HG03039 (cell line): ENCODE data around the gene LINGO4.

ENCODE experiments used
- ATAC-seq: cut with Tn5 transposase; IDR thresholded peaks from one replicate; pipeline ENCODE4 v1.9.1; 2021; ENCODE audit warnings: mild to moderate bottlenecking, moderate library complexity; ENCODE audit not compliant: unreplicated experiment

LINGO4 gene, protein sequence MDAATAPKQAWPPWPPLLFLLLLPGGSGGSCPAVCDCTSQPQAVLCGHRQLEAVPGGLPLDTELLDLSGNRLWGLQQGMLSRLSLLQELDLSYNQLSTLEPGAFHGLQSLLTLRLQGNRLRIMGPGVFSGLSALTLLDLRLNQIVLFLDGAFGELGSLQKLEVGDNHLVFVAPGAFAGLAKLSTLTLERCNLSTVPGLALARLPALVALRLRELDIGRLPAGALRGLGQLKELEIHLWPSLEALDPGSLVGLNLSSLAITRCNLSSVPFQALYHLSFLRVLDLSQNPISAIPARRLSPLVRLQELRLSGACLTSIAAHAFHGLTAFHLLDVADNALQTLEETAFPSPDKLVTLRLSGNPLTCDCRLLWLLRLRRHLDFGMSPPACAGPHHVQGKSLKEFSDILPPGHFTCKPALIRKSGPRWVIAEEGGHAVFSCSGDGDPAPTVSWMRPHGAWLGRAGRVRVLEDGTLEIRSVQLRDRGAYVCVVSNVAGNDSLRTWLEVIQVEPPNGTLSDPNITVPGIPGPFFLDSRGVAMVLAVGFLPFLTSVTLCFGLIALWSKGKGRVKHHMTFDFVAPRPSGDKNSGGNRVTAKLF

DNA sequence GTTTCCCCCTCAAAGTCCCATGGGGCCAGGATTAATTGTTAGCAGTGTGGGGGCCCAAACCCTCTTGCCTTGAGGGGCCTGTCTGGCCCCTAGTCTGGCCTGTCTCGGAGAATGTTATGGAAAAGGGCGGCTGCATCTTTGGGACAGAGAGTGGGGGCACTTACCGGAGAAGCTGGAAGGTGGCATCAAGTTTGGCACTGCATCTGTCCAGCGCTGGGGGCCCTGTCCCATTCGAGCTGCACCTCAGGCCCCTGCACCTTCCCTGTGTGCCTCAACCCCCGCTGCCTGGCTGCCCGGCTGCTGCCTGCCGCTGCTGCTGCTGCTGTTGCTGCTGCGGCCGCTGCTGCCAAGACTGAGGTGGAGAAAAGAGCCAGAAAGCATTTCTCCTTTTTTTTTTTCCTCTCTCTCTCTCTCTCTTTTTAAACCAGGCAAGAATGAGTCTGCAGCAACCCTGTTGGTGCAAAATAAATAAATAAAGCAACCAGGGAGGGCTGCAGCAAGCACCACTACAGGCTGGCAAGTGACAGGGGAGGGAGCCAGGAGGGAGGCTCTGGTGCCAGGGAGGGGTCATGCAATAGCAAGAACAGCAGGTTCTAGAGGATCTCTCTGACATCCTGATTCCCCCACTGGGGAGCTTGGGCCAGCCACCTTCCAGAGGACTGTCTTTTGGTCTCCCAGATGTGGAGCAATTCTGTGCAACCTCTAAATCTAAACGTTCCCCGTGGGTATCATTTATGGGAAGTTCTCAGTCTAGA, at the start of gene LINGO4:
LINGO4 (minus strand) TSS at position 354 of the 755 bp plus-strand sequence. CDS start 2,715 bp downstream, outside the sequence.
- no peak for ATAC-seq

DNA sequence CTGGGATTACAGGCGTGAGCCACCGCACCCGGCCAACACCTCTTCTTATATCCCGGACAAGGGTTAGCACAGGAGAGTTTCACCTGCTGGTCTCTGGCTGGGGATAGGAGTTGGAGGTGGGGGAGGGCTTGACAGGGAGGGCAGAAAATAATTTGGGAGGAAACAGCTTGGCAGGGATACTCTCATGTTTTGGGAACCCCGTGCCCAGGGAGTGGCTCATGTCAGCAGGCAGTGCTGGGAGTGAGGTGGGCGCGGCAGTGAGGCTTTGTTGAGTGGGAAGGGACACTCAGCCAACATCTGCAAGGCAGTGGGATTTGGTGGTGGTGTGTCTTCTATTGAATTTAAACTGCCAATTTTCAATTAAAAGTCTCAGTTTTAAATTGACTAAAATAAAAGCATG, 49.4 kb upstream of the LINGO4 start:
- ATAC-seq = no peak

DNA sequence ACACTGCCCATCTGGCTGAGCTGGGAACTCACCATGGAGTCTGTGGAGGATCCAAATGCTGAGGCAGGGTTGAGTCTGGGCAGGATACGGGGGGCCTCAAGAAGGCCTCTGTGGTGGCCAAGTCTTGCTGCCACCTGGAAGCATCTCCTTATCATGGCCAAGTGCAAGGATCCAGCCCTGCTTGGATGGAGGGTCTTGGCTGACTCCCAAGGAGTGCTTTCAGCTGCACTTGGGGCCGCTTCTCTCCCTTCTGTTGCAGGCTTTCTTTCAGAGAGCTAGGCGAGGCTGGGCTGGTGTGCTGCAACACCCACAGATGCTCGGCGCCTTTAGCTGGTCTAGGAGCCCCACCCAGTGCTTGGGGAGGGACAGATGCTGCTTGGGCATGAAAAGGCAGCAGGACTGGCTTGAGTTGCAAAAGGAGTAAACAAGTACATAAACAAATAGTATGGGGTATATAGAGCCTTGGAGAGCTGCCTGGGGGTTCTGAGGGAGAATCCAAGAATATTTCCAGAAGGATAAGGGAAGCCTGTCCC, 48.3 kb upstream of the LINGO4 start, which contains the start of gene THEM5:
THEM5 (minus strand) TSS at position 302 of the 533 bp plus-strand sequence; CDS start at position 155, 147 bp downstream.
- ATAC-seq = no peak

DNA sequence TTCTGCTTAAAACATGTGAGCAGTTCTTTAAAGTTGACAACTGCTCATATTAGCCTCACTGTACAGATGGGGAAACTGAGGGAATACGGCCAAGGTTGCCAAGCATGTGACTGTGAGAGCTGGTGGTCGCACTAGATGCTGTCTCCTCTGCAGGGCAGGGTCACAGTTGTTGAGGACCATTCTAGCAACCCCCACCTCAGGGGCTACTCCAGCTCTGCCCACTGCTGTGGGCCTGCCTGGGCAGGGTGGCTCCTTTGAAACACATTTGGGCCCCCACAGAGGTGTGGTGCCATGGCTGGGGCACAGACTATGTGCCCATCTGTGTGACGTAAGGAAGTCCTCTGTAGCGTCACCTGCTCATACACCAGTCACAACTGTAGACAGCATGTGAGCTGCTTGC, 47.5 kb upstream of the LINGO4 start:
- no peak for ATAC-seq

DNA sequence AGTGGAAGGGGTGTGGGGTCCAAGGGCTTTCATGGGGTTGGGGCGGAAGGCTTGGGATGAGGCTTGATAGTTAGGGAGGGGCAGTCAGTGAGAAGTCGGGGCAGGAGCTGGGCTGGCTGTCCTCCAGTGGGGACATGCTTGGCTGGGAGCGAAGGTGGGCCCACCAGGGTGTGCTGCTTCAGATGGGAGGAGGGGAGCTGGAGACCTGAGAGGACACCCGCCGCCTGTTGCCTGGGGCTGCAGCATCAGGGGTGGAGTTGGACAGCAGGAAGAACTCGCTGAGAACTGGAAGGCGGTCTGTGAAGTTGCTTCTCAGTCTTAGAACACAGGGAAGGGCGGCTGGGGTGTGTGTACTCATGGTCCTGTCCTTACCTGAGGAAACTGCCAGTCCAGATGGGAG, 46.7 kb upstream of the LINGO4 start:
- no peak for ATAC-seq

DNA sequence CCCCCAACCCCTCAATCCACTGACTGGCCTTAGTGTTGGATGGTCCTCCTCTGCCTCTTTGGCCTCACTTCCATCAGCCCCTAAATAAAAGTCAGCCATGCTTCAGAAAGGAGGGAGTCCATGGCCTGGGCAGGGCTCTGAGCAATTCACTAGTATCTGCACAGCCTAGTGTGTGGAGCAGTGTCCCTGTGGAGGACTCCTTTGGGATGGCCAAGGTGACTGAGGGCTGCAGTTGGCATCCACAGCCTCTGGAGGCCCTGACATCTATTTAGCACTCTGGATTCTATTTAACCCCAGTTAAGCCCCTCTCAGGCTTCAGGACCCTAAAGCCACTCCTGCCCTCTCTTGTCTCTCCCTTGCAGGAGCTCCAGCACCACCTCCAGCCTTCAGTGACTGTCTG, 44.7 kb upstream of the LINGO4 start:
- no peak for ATAC-seq

DNA sequence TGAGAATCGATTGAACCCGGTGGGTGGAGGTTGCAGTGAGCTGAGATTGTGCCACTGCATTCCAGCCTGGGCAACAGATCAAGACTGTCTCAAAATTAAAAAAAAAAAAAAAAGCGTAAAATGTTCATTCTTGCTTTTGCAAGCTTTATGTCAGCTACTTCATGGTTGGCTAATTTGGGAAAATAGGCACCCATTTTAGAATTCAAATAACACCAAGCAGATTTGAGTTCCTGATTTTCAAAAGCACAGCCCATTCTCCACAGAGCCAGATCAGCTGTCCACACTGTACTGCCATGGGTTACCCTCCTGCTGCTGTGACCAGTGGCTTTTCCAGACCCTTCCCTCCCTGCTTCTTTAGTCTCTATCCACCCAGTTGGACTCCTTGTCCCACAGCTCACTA, 43.9 kb upstream of the LINGO4 start:
- ATAC-seq = no peak

DNA sequence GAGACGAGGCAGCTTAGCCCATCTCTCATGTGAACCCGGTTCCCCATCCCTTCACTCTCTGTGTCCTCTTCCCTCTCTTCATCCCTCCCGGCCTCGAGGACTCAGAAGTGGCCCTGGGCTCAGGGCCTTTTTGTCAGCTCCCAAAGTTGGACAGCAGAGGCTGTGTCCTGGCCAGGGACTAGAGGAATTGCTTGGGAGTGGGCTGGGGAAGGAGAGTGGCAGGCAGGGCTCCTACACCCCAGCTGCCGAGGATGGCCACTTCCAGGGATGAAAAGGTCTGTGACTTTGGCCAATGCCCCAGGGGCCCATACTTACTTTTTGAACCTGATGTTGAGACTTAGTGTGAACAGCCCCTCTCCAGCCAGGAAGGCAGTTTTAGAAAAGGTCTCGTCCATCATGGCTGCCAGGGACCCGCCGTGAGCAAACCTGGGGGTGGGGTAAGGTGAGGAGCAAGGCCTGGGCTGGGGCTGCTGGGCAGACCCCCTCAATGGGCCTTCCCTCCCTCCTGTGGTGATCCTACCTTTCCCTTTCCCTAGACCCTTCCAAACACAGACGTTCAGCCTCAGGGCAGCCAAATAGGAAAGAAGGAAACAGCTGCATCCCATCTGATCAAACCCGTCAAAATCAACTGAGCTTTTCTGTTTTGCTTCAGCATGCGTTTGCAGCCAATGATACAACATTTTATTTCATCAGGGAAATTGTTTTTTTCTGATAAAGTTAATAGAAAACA, 42.8 kb upstream of the LINGO4 start:
- no peak for ATAC-seq

DNA sequence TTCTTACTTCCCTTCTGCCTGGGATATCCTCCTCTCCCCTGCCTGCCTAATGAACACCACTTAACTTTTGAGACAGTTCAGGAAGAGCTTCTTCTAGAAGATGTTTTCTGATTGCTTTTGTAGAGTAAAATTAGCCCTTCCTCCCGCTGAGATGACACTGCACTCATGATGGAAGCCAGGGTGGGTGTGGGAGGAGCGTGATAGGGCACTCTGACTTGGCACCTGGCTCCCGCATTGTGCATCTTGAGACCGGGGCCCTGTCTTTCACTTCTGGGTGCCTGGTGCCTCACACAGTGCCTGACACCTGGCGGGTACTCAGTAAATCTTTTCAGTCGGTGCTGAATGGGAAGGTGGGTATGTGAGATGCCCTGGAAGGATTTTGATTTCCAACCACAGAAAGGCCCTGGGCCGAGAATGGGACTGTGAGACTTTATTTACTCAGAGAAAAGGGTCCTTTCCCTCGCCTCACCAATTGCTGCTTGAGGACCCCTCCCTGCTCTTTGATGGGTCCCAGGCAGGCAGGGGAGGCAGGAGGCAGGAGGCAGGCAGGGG, 41.5 kb upstream of the LINGO4 start:
- ATAC-seq = no peak

DNA sequence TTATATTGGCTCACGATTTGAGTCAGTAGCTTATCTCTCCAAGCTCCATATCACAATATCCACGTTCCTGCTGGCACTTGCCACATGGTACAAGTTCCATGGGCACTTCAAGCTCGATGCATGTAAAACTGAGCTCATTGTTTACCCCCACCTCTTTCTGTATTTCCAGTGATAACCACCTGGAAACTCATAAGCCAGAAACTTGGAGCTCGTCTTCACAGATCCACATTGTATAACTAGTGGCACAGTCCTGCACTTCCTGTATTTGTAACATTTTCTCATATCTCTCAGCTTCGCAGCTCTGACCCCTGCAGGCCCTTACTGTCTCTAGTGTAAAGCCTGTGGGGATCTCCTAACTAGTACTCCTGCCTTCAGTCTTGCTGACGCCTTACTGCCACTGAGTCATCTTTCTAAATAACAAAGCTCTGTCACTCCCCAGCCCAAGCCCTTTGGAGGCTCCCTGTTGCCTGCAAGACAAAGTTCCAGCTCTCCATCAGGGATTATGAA, 40.9 kb upstream of the LINGO4 start:
- ATAC-seq = no peak

DNA sequence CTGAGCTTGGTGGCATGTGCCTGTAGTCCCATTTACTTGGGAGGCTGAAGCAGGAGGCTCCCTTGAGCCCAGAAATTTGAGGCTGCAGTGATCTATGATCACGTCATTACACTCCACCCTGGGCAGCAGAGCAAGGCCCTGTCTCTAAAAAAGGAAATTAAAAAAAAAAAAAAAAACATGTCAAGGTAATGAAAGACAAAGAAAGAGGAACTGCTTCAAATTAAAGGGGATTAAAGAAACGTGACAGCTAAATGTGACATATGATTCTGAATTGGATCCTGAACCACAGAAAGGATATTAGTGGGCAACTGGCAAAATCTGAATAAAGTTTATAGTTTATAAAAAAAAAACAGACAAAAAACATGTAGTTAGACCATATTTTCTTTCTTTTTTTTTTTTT, 38.2 kb upstream of the LINGO4 start:
- no peak for ATAC-seq

DNA sequence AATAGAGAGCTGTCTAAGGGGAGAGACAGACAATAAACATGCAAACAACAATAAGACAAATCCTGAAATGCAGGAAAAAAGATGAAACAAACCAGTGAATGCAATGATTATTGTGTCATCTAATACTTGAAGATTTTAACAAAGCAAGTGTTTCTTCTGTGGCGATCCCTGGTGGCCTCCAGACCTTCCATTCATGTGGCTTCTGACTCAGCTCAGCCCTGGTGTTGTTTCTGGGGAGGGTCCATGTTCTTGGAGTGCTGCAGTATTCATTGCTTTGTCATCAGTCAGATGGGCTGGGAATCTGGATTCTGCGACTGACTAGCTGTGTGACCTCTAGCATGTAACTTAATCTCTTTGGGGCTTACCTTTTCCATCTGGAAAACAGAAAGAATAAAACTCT, 35.9 kb upstream of the LINGO4 start:
- ATAC-seq = no peak

DNA sequence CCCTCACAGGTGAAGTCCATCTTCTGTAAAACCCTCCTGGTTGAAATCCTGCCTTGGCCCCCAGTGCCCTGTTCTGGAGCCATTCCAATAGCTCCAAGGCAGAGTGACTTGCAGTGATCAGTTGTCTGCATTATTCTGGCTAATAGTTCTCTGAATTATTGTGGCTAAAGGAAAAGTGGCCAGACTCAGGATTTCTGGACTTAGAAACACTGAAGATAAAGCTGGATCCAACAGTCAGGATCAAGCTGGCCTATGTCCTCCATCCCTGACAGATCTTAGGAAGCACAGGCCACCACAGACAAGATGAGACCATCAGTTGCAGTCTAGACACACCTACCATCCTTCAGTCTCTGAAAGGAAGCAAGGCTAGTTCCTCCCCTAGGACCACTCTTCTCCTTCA, 35.2 kb upstream of the LINGO4 start:
- no peak for ATAC-seq

DNA sequence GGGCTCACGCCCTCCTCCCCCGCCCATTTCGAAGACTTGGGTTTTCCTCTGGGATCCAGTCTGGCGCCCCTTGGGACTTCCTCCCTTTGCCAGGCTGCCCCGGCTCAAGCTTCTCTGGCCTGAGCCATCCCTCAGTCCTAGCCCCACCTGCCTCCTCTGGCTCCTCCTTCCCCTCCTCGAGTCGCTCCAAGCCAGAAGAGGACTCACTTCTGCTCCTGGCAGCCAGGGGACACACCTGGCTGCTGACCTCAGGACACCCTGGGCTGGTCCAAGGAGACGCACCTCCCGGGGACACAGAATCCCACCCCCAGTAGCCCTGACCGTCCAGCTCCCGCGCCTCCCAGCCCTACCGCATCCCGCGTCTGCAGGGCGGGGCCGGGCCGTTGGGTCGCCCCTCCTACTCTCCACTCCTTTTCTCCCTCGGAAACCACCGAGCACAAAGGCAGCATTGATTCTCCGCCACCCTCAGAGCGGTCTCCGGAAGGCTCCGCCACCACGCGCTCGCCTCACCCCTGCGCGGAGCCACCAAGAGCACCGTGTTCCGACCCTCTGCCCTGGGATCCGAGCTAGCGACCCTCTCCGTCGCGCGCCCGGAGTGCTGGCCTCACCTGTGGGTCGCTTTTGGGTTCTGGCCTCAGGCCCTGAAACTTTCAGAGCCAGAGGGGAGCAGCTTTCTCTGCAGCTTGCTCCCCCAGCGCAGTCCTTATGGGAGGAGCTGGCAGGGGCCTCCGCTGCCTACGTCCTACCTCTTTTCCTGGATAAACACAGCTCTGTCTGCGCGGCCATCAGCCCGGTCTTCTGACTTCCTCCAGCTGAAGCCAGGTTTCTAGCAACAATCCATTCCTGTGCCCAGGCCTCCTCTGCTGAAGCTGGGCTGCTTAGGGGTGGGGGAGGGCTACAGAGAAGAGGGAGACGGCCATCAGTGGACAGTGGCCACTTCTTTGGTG, 34.5 kb upstream of the LINGO4 start, which contains the start of gene C2CD4D:
C2CD4D (minus strand) TSS at position 364 of the 947 bp plus-strand sequence. CDS start 831 bp downstream, outside the sequence.
- ATAC-seq = no peak

DNA sequence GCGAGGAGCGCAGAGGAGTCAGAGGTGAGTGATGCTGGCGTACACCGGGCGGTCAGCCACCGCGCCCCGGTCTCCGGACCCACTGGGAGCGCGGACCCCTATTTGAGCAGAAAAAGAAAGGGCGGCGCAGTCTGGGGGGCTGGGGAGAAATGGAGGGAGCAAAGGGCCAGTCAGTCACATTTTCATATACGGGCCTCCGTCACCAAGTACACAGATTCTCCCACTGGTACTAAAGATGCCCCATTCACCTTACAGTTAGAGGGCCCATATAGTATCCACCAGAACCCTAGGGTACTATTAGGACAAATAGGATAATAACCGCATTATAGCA, 33.8 kb upstream of the LINGO4 start:
- ATAC-seq = no peak

DNA sequence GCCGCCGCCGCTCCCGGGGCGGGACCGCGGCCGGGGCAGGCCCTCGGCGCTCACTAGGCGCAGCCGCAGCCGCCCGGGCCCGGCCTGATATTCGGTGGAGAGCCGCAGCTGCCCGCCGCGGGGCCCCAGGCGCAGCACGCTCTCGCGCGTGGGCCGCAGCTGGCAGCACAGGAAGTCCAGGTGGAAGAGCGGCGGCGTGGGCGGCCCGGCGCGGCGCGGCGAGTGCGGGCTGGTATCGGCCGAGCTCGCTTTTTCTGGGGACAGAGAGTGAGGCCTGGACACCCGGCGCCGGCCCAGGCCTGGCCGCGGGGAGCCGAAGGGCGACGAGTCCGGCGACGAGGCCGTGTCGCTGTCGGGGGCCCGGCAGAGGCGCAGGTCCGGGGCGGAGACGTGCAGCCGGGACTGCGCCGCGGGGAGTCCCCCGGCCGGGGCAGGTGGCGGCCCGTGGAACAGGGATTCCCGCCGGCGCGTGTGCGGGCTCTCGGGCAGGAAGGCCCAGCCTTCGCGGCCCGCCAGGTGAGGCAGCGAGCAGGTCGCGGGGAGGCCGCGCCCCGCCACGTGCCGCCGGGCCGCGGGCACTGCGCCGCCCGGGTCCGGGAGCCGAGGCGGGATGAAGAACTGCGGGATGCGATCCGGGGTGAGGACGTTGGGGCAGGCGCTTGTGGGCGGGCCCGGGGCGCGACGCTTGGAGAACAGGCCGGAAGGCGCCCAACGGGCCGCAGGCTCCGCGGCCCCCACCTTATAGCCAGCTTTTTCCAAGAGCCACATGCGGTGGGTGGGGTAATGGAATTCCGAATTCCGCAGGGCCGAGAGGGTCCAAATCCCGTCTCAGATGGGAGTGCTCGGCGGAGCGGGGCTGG, 33.2 kb upstream of the LINGO4 start:
- no peak for ATAC-seq

DNA sequence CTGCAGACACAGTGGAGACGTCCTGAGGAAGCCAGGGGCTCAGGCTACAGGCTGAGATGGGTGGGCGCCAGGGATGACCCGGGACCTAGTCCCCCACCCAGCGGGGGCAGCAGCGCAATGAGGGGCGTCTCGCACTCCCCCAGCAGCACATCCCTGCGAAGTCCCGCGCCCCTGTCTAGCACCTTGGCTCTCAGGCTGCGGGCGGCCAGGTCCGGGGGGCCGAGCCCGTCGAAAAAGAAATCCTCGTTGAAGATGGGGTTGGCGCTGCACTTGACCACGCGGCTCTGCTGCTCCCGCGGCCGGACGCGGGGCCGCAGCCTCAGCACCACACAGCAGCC, 32.6 kb upstream of the LINGO4 start:
- ATAC-seq = no peak

DNA sequence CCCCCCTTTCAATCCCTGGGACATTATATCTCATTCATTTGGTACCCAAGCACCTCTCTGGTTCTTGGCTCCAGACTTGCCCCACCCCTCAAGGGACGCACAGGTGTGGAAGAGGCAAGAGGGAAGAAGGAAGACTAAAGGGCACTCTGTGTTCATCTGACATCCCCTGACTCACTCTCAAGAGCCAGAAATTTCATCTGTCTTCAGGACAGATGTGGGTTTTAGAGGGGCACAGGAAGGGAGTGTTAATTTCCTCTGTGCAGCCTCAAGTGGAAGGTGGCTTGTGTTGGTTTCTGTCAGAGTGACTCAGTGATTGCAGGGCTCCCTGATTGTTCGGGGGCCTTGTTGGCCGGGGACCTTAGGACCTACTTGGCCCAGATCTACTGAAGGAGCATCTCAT, 32.0 kb upstream of the LINGO4 start:
- ATAC-seq = no peak
